ENCODE measurements around the gene RGP1.

Gene RGP1

DNA sequence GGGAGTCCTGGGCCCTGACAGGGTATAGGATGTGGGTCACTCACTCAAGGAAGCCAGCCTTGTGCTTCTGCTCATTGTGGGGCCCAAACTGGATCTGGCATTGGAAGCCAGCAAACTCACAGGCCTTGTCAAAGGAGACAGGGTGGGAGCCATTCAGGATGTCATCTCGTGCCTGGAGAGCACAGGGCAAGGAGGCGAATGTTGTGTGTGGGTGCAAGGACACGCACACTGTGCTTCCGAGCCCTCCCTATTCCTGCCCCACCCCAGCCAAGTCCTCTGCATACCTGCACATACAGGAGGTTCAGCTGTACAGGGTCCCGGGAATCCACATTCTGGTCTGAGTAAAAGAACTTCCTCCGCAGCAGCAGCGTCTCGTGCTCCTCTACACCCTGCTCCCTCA is 25.2 kb upstream of the RGP1 start:
- Histone ChIP-seq H3K36me3 (ENCODE audit: control insufficient read depth, insufficient read depth, low read length) (peaks cover 34% of the 10 kb centered on the region), H3K4ac (ENCODE audit: low read depth, low read length) (no peak overlapping the region), H4K5ac (ENCODE audit: low read length) (no peak overlapping the region), H3K4me3 (ENCODE audit: low read length) (no peak overlapping the region), H3K27me3 (ENCODE audit: insufficient read depth, low read length, poor library complexity) (no peaks in the 10 kb centered on the region), H3K4me1 (ENCODE audit: control insufficient read depth, low read depth, low read length) (peaks cover 15% of the 10 kb centered on the region), H2BK5ac (ENCODE audit: low read length) (no peak overlapping the region), H3K27ac (ENCODE audit: low read depth, low read length) (no peak overlapping the region), H3K79me1 (ENCODE audit: low read length) (peaks cover 29% of the 10 kb centered on the region), H3K23ac (ENCODE audit: low read length) (no peak overlapping the region), H4K8ac (ENCODE audit: low read depth, low read length) (no peak overlapping the region), H2BK120ac (ENCODE audit: low read depth, low read length) (no peak overlapping the region), H3K18ac (ENCODE audit: low read length) (no peak overlapping the region), H2BK15ac (replicated peaks; ENCODE audit: low read depth) (no peak overlapping the region), H3K9ac (ENCODE audit: low read length) (no peak overlapping the region), H3K56ac (ENCODE audit: low read length) (no peak overlapping the region), H3K79me2 (ENCODE audit: control insufficient read depth, insufficient read depth, low read length) (peaks cover 21% of the 10 kb centered on the region), H2AK5ac (ENCODE audit: low read length) (no peak overlapping the region), H3K4me2 (ENCODE audit: low read length) (no peak overlapping the region)
- no peak for DNase-seq
- no CpG with 5 or more reads among the region's 8 CpGs for WGBS (ENCODE audit: extremely low coverage, insufficient coverage, low lambda C conversion rate)

DNA sequence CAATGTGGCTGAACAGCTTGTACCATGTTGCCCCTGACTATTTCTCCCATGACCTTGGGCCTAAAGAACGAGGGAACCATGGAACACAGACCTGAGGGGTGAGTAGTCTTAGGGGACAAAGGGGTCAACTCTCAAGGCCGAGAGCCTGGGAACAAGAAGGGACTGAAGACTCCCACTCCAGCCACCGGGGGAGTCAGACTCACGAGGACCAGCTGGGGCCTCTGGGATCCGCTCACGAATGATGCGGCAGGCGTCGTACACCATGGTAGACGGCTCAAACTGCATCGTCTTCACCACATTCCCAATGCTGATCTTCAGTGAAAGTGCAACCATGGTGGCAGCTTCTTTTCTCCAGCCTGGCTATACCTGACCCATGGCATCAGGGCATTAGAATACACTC is 23.7 kb upstream of the RGP1 start:
- H3K9ac ChIP-seq (ENCODE audit: low read length) = no peak overlapping the region
- H3K79me2 ChIP-seq (ENCODE audit: control insufficient read depth, insufficient read depth, low read length) = peaks cover 33% of the 10 kb centered on the region
- H3K23ac ChIP-seq (ENCODE audit: low read length) = no peak overlapping the region
- WGBS (ENCODE audit: extremely low coverage, insufficient coverage, low lambda C conversion rate) = no CpG with 5 or more reads among the region's 11 CpGs
- H3K27ac ChIP-seq (ENCODE audit: low read depth, low read length) = no peak overlapping the region
- H3K36me3 ChIP-seq (ENCODE audit: control insufficient read depth, insufficient read depth, low read length) = peaks cover 23% of the 10 kb centered on the region
- no peak overlapping the region for H2BK120ac ChIP-seq (ENCODE audit: low read depth, low read length)
- no peak overlapping the region for H4K5ac ChIP-seq (ENCODE audit: low read length)
- H3K18ac ChIP-seq (ENCODE audit: low read length) = no peak overlapping the region
- no peak overlapping the region for H3K4me2 ChIP-seq (ENCODE audit: low read length)
- H2BK5ac ChIP-seq (ENCODE audit: low read length) = no peak overlapping the region
- peaks cover 38% of the 10 kb centered on the region for H3K79me1 ChIP-seq (ENCODE audit: low read length)
- H2AK5ac ChIP-seq (ENCODE audit: low read length) = no peak overlapping the region
- H3K4ac ChIP-seq (ENCODE audit: low read depth, low read length) = no peak overlapping the region
- no peak overlapping the region for H2BK15ac ChIP-seq (replicated peaks; ENCODE audit: low read depth)
- peaks cover 25% of the 10 kb centered on the region for H3K4me1 ChIP-seq (ENCODE audit: control insufficient read depth, low read depth, low read length)
- no peak overlapping the region for H3K4me3 ChIP-seq (ENCODE audit: low read length)
- no peaks in the 10 kb centered on the region for H3K27me3 ChIP-seq (ENCODE audit: insufficient read depth, low read length, poor library complexity)
- no peak overlapping the region for H4K8ac ChIP-seq (ENCODE audit: low read depth, low read length)
- DNase-seq = peak; percentile 27
- no peak overlapping the region for H3K56ac ChIP-seq (ENCODE audit: low read length)

DNA sequence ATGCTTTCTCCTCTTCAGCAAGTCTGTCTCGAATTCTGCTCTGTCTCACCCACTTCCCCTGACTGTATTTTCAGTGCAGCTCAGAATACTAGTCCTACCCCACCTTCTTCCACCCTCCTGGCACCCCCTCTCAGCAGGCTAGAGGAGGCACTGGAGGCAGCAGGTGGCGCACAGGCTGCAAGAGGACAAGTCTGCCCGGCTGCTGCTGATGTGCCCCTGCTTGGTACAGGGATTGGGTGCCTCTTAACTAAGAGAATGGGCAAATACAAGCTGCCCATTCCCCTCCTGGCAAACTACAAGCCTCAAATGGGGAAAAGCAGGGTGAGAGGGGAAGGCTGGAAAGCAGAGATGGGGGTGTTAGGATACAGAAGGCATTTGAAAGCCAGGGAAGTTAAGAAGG is 22.2 kb upstream of the RGP1 start:
- Histone ChIP-seq H3K79me1 (ENCODE audit: low read length) (peaks cover 48% of the 10 kb centered on the region), H3K4ac (ENCODE audit: low read depth, low read length) (no peak overlapping the region), H2BK120ac (ENCODE audit: low read depth, low read length) (no peak overlapping the region), H3K56ac (ENCODE audit: low read length) (peak overlapping the region; percentile 84), H4K5ac (ENCODE audit: low read length) (no peak overlapping the region), H3K9ac (ENCODE audit: low read length) (peak overlapping the region; percentile 17), H3K27me3 (ENCODE audit: insufficient read depth, low read length, poor library complexity) (no peaks in the 10 kb centered on the region), H3K27ac (ENCODE audit: low read depth, low read length) (peak overlapping the region; percentile 0), H3K18ac (ENCODE audit: low read length) (peak overlapping the region; percentile 44), H3K79me2 (ENCODE audit: control insufficient read depth, insufficient read depth, low read length) (peaks cover 46% of the 10 kb centered on the region), H2AK5ac (ENCODE audit: low read length) (peak overlapping the region; percentile 2), H2BK5ac (ENCODE audit: low read length) (peak overlapping the region; percentile 17), H3K4me1 (ENCODE audit: control insufficient read depth, low read depth, low read length) (peaks cover 34% of the 10 kb centered on the region), H3K4me3 (ENCODE audit: low read length) (no peak overlapping the region), H4K8ac (ENCODE audit: low read depth, low read length) (no peak overlapping the region), H2BK15ac (replicated peaks; ENCODE audit: low read depth) (no peak overlapping the region), H3K4me2 (ENCODE audit: low read length) (no peak overlapping the region), H3K23ac (ENCODE audit: low read length) (peak overlapping the region; percentile 90), H3K36me3 (ENCODE audit: control insufficient read depth, insufficient read depth, low read length) (peaks cover 15% of the 10 kb centered on the region)
- no peak for DNase-seq
- no CpG with 5 or more reads among the region's 3 CpGs for WGBS (ENCODE audit: extremely low coverage, insufficient coverage, low lambda C conversion rate)

DNA sequence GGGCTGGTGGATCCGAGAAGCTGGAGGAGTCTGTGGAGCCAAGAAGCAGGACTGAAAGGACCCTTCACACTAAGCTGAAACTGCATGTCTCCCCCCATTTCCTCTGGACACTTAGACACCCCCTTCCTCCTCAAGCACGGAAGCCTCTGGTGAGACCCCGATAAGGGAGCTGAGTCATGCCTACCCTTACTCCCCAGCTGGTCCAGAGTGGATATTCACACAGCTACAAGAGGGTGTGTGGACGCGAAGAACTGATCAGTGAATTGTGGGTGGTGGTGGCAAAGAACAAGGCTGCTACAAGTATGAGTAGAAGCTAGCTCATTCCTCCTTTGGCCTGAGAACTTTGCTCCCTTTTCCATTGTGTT is 21.4 kb upstream of the RGP1 start:
- no peaks in the 10 kb centered on the region for H3K27me3 ChIP-seq (ENCODE audit: insufficient read depth, low read length, poor library complexity)
- peak overlapping the region; percentile 82 for H2BK120ac ChIP-seq (ENCODE audit: low read depth, low read length)
- peak overlapping the region; percentile 44 for H3K18ac ChIP-seq (ENCODE audit: low read length)
- peaks cover 48% of the 10 kb centered on the region for H3K79me1 ChIP-seq (ENCODE audit: low read length)
- H3K56ac ChIP-seq (ENCODE audit: low read length) = peak overlapping the region; percentile 84
- H2AK5ac ChIP-seq (ENCODE audit: low read length) = peak overlapping the region; percentile 77
- peak overlapping the region; percentile 93 for H3K4ac ChIP-seq (ENCODE audit: low read depth, low read length)
- no peak for DNase-seq
- H4K8ac ChIP-seq (ENCODE audit: low read depth, low read length) = no peak overlapping the region
- no CpG with 5 or more reads among the region's 5 CpGs for WGBS (ENCODE audit: extremely low coverage, insufficient coverage, low lambda C conversion rate)
- no peak overlapping the region for H4K5ac ChIP-seq (ENCODE audit: low read length)
- H3K9ac ChIP-seq (ENCODE audit: low read length) = peak overlapping the region; percentile 59
- H2BK15ac ChIP-seq (replicated peaks; ENCODE audit: low read depth) = no peak overlapping the region
- H2BK5ac ChIP-seq (ENCODE audit: low read length) = peak overlapping the region; percentile 85
- peaks cover 13% of the 10 kb centered on the region for H3K36me3 ChIP-seq (ENCODE audit: control insufficient read depth, insufficient read depth, low read length)
- peak overlapping the region; percentile 35 for H3K4me2 ChIP-seq (ENCODE audit: low read length)
- peak overlapping the region; percentile 84 for H3K27ac ChIP-seq (ENCODE audit: low read depth, low read length)
- H3K23ac ChIP-seq (ENCODE audit: low read length) = peak overlapping the region; percentile 17
- H3K4me3 ChIP-seq (ENCODE audit: low read length) = no peak overlapping the region
- peaks cover 34% of the 10 kb centered on the region for H3K4me1 ChIP-seq (ENCODE audit: control insufficient read depth, low read depth, low read length)
- peaks cover 46% of the 10 kb centered on the region for H3K79me2 ChIP-seq (ENCODE audit: control insufficient read depth, insufficient read depth, low read length)

DNA sequence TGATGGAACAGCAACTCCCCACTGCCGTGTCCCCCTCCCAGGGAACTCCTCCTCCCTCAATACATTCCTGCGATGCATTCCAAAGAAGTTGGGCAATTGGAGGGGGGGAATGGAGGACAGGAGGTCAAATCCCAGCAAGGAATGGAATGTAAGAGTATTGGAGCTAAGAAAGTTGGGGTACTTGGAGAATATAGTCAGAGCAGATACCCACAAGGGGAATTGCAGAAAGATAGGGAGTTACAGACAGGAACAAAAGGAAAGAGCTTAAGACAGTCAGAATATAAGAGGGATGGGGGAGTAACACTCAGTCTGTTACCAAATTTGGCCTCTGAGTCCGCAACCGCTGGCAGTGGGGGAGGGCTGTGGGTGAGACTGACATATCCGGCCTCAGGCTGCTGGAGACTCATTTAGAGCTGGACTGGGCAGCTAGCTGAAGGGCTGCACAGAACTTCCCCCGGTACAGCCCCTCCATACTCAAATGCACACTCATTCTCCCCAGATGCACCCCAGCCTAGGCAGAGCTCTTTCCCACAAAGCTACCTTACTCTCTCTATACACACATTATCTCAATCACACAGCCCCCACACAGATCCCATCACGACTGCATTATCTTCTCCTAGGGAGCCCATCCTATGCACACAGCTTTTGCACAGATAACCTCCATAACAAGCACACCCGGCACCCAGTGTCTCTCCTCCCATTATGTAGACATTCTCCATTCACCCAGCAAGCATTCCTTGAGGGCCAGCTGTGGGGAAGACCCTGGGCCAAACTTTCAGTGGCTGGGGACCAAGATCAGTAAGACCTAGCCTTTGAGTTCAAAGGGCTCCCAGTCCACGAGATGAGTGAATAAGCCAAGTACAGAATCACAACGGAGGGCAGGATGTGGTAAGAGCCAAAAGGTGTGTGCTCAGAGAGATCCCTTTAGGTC is 20.8 kb upstream of the RGP1 start:
- H3K27ac ChIP-seq (ENCODE audit: low read depth, low read length) = peak overlapping the region; percentile 84

More for the DNA sequence above, 20.8 kb upstream of the RGP1 start:
- Histone ChIP-seq H3K27me3 (ENCODE audit: insufficient read depth, low read length, poor library complexity) (no peaks in the 10 kb centered on the region), H2AK5ac (ENCODE audit: low read length) (no peak overlapping the region), H3K36me3 (ENCODE audit: control insufficient read depth, insufficient read depth, low read length) (peaks cover 12% of the 10 kb centered on the region), H2BK5ac (ENCODE audit: low read length) (peak overlapping the region; percentile 38), H3K18ac (ENCODE audit: low read length) (peak overlapping the region; percentile 72), H3K9ac (ENCODE audit: low read length) (peak overlapping the region; percentile 59), H4K5ac (ENCODE audit: low read length) (no peak overlapping the region), H3K4me3 (ENCODE audit: low read length) (no peak overlapping the region), H3K4ac (ENCODE audit: low read depth, low read length) (peak overlapping the region; percentile 93), H2BK15ac (replicated peaks; ENCODE audit: low read depth) (no peak overlapping the region), H3K79me2 (ENCODE audit: control insufficient read depth, insufficient read depth, low read length) (peaks cover 46% of the 10 kb centered on the region), H4K8ac (ENCODE audit: low read depth, low read length) (peak overlapping the region; percentile 16), H3K4me2 (ENCODE audit: low read length) (peak overlapping the region; percentile 29), H3K79me1 (ENCODE audit: low read length) (peaks cover 50% of the 10 kb centered on the region), H2BK120ac (ENCODE audit: low read depth, low read length) (peak overlapping the region; percentile 47), H3K23ac (ENCODE audit: low read length) (no peak overlapping the region), H3K4me1 (ENCODE audit: control insufficient read depth, low read depth, low read length) (peaks cover 34% of the 10 kb centered on the region), H3K56ac (ENCODE audit: low read length) (peak overlapping the region; percentile 84)
- WGBS (ENCODE audit: extremely low coverage, insufficient coverage, low lambda C conversion rate) = no CpG with 5 or more reads among the region's 10 CpGs
- DNase-seq = peak; percentile 98
